ENCODE data around the gene YIPF2.
"Not testable (repeated sequence)": the region's sequence is repeated elsewhere in the genome, so short reads cannot be mapped to it uniquely, and the experiment has no call there.

YIPF2 gene

GRCh38 chr19:10966809-10967208 is 38.4 kb upstream of the YIPF2 start:
- no peak for TF ChIP-seq CTCF (IDR thresholded peaks at IDR 0.05; ENCODE audit: low read depth, low read length)
- DNase-seq (ENCODE audit: extremely low read depth, low read depth): no peak

GRCh38 chr19:10965398-10965797 is 37.0 kb upstream of the YIPF2 start:
- DNase-seq (ENCODE audit: extremely low read depth, low read depth): no peak
- TF ChIP-seq CTCF (IDR thresholded peaks at IDR 0.05; ENCODE audit: low read depth, low read length): no peak

GRCh38 chr19:10964903-10965302 is 36.5 kb upstream of the YIPF2 start:
- no peak for TF ChIP-seq CTCF (IDR thresholded peaks at IDR 0.05; ENCODE audit: low read depth, low read length)
- DNase-seq (ENCODE audit: extremely low read depth, low read depth): no peak

GRCh38 chr19:10963865-10964264 is 35.4 kb upstream of the YIPF2 start:
- no peak for DNase-seq (ENCODE audit: extremely low read depth, low read depth)
- TF ChIP-seq CTCF (IDR thresholded peaks at IDR 0.05; ENCODE audit: low read depth, low read length): no peak

DNA sequence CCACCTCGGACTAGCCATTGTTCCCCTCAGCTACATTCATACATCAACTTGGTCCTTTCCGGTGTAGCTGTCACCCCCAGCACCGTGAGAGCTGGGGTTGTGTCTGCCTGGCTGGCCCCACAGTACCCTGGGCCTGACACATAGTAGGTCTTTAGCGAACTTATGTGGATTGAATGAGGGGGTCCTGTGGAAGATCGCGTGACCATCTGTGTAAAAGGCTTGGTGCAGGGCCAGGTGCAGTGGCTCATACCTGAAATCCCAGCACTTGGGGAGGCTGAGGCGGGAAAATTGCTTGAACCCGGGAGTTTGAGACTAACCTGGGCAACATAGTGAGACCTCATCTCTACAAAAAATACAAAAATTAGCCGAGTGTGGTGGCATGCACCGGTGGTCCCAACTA is 34.4 kb upstream of the YIPF2 start:
- no peak for DNase-seq (ENCODE audit: extremely low read depth, low read depth)

DNA sequence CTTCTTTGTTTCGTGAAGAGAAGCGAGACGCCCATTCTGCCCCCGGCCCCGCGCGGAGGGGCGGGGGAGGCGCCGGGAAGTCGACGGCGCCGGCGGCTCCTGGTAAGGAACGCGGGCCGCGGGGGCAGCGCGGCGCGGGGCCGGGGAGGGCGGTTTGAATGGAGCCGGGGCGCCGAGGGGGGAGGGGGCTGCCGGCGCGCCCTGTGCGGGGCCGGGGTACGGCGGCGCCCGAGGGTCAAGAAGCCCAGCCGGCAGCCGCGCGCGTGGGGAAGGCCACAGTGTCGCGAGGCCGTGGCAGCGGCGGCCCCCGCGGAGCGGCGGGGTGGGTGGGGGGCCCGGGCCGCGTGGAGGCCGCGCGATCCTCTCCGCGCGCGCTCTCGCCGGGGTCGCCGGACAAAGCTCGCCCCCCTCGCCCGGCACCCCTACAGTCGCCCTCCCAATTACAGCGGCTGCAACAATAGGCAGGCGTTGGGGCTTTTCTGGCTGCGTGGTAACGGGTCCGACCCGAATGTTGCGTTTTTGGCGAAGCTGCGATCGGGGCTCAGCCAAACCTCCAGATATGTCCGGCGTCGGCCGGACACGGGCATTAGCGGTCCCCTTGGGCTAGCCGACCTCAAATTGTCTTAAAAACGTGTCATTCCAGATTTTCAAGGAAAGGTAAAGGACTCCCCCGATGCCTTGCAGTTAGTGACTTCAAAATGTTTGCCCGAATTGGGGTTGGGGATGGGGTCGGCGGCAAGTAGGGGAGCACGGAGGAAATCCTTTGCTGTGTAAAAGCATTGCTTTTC is 32.8 kb upstream of the YIPF2 start:
- TF ChIP-seq CTCF (IDR thresholded peaks at IDR 0.05; ENCODE audit: low read depth, low read length): no peak
- DNase-seq (ENCODE audit: extremely low read depth, low read depth): no peak

More for the DNA sequence above, 34.4 kb upstream of the YIPF2 start:
- TF ChIP-seq CTCF (IDR thresholded peaks at IDR 0.05; ENCODE audit: low read depth, low read length): no peak

DNA sequence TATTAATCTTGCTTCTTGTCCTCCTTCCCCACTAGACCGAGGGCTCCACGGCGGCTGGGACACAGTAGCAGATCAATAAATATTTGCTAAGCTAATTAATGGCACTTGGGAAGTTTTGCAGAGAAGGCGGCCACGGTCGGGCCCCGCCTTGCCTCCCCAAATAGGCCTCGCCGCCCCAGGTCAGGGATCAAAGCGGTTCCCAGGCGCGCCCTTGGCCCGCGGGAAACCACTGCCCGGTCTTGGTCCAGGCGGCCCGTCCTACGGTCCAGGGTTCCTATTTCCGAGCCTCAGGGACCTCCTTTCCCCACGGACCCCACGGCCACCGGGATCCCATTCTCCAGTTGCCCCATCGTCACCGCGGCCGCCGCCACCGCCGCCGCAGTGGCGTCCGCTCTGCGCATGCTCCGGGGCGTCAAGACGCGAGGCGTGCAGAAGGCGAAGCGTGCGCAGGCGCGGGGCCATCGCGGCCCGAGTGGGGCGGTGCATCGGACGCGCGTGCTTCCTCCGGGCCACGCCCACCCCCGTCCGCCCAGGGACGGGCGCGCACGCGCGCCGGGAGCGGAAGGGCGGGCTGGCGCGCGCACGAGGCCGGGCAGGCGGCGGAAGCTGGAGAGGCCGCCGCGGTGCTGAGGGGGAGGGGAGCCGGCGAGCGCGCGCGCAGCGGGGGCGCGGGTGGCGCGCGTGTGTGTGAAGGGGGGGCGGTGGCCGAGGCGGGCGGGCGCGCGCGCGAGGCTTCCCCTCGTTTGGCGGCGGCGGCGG is 32.1 kb upstream of the YIPF2 start, which contains the start of gene SMARCA4:
Gene SMARCA4 (plus strand): TSS at position 717 of the 759 bp plus-strand sequence. CDS start 23,122 bp downstream, outside the sequence.
- peak; percentile 94 for DNase-seq (ENCODE audit: extremely low read depth, low read depth)
- no peak for TF ChIP-seq CTCF (IDR thresholded peaks at IDR 0.05; ENCODE audit: low read depth, low read length)

GRCh38 chr19:10959277-10959968 is 31.0 kb upstream of the YIPF2 start:
- DNase-seq (ENCODE audit: extremely low read depth, low read depth): not testable (repeated sequence)

Data from AG09319 (cell line).